Hippocampal formation (tissue), 2 donors: Measurements from ENCODE around the gene DHX15.

Experiments used
- DNase-seq, 2 donors: peaks; one replicate each; lab custom pipeline; 2025; lab: John Stamatoyannopoulos, UW

DHX15 gene

DNA sequence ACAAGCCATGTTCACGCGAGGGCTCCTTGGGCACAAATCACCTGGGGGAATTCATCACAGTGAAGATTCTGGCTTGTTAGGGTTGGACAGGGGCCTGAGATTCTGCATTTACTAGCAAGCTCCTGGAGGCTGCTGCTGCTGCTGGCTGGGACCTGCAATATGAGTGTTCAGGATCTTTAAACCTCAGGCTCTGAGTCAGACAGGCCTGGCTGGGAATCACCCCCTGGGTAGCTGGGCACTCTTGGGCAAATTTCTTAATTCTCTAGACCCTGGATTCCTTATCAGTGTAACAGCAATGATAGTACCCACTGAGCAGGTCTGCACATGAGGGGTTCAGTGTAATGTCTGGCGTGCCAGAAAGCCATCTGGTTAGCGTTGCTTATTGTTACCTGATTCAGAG is 101.5 kb downstream of the DHX15 start:
- DNase-seq, result no peak

DNA sequence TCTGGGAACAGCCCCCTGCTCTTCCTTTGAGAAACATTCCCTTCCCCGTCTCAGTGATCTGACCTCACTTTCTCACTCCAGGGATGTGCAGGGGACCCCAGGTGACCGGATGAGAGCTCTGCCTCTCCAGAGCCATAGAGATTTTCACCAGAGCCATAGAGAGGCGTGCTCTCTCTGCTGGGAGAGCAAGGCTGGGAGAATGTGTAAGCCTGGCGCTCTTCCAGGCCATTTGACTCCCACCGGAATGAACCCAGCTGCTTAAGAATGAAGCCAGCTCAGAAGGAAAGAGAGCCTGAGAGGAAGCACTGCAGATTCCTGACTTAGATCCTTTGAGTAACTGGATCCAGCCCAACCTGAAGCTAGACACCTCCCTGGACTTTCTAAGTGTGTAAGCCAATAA is 106.4 kb downstream of the DHX15 start:
- no peak for DNase-seq
